HG03439 (cell line): ENCODE measurements around the gene RPS18.
"Not testable (repeated sequence)": the region's sequence is repeated elsewhere in the genome, so short reads cannot be mapped to it uniquely, and the experiment has no call there.

Source experiments
- ATAC-seq: cut with Tn5 transposase; IDR thresholded peaks from one replicate; pipeline ENCODE4 v1.9.1; 2021; ENCODE audit warnings: mild to moderate bottlenecking, moderate library complexity; ENCODE audit not compliant: unreplicated experiment

RPS18 gene

DNA sequence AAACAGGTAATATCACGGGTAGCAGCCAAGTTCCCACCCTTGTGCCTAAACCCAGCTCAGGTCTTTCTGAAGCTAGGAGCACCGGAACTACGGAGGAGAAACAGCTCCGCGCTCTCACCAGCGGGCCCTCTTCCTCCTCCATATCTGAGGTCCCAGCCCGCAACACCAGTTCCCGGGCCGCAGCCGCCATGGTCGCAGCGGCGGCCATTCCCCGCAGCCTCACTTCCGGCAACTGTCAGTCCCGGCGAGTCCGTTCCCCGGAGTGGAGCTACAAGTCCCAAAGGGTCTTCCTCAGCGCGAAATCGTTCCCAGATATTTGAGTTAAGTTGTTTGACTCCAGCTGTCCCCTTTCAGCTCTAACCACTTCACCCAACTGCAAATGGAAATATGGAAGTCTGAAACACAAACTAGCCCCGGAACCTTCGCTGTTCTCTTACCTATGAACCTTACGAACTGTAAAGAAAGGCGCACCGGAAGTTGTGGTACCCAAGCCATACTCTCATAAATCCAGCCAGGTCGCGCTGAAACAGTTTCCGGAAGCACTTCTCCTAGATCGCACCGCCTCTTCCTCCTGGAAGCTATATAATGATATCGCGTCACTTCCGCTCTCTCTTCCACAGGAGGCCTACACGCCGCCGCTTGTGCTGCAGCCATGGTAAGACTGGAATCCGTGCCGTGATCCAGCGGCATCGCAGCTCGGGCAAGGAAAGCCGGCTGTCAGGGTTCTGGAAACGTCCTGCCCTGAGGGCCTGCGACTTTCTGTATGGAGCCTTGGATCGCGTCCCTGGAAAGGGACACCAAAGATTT, at the start of gene RPS18, which contains the start of gene VPS52:
Gene RPS18, plus strand, starts transcription at position 608 of the 807 bp plus-strand sequence. Its CDS starts 45 bp downstream, at position 653.
Gene VPS52, minus strand, starts transcription at position 409 of the 807 bp plus-strand sequence. Its CDS starts 201 bp downstream, at position 208.
- peak; percentile 83 for ATAC-seq

DNA sequence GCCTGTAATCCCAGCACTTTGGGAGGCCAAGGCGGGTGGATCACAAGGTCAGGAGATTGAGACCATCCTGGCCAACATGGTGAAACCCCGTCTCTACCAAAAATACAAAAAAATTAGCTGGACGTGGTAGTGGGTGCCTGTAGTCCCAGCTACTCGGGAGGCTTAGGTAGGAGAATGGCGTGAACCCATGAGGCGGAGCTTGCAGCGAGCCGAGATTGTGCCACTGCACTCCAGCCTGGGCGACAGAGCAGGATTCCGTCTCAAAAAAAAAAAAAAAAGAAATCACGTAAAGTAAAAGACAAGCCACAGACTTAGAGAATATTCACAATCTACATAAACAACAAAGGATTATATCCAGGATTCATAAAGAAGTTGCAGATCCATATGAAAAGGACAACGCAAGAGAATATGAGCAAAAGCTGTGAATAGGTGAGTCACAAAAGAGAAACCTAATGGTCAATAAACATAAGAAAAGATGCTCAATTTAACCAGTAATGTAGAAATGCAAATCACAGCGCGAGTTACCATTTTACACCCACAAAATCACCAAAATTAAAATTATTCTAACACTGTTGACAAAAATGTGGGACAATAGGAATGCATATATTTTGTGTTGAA, 45.3 kb upstream of the RPS18 start:
- not testable (repeated sequence) for ATAC-seq

DNA sequence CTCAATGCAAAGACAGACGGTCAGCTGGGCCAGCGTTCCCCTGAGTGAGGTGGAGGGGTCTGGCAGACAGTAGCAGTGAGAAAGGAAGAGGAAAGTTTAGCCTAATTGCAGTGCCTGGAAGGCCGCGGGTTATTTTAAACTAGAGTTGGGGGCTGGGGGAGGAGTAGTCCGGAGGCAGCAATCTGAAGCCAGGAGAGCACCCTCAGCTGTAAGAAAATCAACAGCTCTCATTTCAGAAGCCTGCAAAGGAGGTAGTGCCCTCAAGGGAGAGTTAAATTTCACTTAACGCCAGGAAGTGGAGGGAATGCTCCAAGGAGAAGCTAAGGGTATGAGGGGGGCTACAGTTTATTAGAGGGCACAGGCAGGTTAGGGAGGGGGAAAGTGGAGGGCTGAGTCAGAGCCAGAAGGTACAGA, 36.6 kb upstream of the RPS18 start:
- no peak for ATAC-seq

DNA sequence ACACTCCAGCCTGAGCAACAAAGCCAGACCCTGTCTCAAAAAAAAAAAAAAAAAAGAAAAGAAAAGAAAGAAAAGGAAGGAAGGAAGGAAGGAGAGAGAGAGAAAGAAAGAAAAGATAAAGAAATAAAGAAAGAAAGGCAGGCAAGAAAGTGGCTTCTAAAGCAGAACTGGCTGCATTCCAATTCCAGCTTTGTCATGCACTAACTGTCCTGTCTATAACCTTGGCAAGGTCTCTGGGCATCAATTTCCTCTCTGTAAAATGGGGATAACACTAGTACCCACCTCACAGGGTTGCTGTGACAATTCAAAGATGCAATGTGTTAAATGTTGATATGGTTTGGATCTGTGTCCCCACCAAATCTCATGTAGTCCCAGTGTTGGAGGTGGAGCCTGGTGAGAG, 35.5 kb upstream of the RPS18 start:
- no peak for ATAC-seq

DNA sequence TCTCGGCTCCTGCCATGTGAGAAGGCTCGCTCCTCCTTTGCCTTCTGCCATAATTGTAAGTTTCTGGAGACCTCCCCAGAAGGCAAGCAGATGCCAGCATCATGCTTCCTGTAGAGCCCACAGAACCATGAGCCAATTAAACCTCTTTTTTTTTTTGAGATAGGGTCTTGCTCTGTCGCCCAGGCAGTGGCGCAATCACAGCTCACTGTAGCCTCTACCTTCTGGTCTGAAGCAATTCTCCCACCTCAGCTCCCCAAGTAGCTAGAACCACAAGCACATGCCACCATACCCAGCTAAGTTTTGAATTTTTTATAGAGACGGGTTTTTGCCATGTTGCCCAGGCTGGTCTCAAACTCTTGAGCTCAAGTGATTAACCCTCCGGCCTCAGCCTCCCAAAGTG, 35.0 kb upstream of the RPS18 start:
- ATAC-seq, result no peak

DNA sequence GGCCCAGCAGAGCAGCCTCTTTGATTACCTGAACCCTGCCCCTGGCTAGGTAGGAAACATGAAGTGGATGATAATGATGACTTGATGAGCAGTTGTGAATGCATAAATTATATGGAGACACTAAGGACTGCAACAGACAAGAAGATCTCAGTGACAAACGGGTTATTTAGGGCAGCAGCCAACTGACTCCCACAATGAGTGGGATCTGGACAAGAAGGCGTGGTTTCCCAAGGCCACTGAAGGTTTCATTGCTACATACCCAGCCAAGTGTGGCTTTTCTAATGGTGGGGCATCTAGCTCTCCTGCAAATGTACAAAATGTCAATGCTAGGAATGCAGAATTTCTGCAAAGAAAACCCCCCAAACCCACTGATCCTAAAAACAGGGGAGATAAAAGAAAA, 34.1 kb upstream of the RPS18 start:
- no peak for ATAC-seq

DNA sequence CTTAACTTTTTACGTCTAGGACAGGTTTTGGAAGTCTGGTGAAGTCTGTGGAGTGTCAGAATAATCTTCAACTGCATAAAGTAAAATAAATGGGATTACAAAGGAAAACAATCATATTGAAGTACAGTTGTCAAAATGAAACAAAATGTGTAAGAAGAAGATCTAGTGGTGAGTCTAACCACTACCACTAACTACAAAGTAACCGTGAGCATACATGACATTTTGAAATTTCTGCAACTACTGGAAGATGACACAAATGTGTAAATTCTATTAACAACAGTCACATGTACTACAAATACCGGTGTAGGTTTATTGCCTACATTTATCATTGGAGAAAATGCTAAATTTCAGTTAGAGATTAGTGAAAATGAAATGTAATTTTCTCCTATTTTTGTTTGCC, 29.9 kb upstream of the RPS18 start:
- ATAC-seq, result no peak

DNA sequence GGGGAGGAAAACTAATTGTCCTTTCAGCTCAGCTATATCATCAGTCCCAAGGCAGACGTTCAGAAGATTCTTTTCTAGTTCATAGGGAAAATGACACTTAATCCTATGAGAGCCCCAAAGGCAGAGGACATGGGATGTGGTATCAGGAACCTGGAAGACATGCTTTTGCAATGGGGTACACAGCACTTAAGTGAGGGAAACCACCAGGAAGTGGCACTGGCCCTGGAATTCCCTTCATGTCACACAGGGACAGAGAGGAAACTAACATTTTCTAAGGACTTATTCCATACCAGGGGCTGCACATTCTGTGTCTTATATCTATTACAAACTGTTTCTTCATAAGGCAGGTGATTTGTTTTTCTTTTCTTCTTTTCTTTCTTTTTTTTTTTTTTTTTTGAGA, 28.4 kb upstream of the RPS18 start:
- no peak for ATAC-seq

DNA sequence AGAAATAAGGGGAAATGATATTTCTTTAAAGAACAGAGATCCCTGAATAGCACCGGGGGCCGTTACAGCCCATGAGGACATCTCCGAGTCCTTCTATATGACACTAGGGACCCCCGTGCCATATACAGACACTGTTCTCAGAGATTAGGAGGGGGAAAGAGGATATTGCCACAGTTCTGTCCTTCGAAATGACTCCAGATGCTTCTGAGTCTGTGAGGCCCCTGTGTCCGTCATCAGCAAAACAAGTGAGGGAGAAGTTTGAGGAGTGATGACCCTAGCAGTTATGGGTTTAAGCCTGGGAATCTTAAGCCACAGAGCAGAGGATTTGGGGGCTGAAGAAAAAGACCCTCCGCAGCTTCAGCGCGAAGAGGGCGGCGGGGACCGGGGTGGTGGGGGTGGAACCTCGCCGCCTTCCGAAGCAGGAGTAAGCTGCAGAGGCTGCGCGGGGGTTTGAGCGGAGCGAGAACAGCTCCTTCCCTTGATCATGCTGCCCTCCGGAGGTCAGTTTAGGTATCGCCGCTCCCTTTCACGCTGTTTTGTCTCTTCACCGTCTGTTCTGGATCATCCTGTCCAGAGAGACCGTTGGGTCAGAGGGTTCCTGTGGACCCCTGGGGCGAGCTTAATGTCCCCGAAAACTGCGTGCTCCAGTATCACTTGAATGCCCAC, 23.8 kb upstream of the RPS18 start:
- ATAC-seq, result peak; percentile 39

DNA sequence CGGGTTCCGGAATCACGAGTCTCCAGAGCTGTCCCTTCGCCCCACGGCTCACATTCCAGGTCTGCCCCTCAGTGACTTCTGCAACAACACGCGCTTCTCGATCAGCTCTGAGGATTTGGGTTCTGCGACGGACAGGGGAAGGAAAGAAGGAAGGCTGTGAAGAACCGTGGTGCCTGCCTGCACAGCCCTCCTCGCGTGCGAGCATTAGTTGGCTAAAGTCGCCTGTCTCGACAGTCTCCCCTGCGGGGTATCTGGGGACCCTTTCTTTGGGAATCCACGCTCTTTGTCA, 23.3 kb upstream of the RPS18 start:
- ATAC-seq, result peak; percentile 4

DNA sequence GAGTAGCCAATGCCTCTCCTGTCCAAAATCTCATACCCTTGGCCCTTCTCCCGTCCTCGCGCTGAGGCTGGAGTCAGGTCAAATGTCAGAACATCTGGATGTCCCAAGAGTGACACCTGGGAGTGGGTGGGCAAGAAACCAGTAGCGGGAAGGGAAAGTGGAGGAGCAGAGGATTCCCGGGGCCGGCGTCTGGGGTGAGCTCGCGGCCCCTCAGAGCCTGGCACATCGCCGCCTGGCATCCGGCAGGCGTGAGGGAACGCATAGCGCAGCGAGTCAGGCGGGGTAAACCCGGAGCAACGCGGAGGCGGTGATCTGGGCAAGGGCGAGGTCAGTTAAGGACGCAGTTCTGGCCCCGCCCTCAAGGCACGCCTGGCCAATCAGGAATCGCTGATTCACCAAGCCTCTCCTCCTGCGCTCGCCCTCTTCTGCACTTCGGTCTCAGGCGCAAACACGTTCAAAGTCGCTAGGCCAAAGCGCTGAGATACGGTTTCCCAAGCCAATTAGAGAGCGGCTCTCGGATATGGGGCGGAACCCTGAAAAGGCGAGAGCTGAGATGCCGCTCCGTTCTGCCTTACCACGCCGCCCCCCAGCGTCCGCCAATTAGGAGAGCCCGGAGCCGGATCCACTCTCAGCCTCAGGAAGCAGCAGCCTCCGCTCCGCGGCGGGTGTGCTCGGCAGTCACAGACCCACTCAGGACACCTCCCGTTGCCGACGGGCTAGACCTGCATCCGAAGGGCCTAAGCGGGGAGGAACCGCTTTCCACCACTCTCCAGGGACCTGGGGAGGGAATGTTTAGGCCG, 22.7 kb upstream of the RPS18 start:
- peak; percentile 84 for ATAC-seq

DNA sequence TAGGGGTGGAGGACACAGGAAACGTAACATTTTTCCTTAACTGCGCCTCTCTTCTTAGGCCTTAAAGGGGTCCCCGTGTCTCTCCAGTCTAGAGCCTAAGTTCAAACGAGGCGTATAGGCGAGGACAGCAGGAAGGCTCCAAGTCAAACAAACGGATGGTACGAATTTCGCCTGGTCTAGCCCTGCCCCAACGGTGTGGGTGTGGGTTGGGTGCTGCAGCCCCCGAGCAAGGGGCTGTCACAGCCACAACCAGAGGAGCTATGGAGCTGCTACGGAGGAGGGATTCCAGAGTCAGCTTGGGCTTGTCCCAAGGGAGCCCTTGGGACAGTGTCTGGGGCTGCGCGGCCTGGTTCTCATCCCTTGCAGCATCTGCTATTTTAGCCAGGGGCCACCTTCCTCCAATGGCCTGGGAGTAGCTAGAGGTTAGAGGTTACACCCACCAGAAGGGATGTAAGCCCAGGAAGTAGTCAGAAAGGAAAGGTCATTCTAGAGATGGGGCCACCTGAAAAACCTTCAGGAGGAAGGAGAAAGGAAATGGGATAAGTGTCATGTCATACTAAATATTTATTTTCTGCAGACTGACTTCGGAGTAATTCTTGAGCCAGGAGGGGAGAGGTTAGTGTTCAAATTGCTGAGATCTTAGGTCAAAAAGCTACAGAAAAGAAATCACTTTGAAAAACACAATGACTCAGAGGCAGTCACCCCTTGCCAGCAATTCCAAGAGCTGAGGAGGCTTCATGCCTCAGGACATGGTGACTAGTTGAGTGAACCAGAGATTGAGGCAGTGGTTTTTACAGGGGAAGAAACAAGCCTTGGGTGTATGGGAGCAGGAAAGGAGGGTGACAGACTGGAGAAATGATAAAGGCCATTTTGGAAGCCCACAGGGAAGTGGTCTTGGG, 21.9 kb upstream of the RPS18 start:
- ATAC-seq, result no peak

DNA sequence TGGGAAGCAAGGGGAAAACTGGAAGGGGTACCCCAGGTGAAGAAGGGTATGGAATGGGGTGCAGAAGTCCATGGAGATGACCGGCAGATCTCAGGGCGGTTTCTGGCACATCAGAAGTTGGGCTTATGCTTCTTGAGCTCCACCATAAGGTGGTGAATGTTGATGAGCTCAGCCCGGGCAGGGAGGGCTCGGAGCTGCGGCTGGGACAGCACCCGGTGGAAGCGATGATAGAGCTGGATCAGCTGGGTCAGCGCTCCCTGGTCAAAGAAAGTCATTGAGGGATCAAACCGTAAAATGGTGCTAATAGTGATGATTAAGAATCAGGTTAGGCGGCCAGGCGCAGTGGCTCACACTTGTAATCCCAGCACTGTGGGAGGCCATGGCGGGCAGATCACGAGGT, 21.1 kb upstream of the RPS18 start:
- no peak for ATAC-seq

DNA sequence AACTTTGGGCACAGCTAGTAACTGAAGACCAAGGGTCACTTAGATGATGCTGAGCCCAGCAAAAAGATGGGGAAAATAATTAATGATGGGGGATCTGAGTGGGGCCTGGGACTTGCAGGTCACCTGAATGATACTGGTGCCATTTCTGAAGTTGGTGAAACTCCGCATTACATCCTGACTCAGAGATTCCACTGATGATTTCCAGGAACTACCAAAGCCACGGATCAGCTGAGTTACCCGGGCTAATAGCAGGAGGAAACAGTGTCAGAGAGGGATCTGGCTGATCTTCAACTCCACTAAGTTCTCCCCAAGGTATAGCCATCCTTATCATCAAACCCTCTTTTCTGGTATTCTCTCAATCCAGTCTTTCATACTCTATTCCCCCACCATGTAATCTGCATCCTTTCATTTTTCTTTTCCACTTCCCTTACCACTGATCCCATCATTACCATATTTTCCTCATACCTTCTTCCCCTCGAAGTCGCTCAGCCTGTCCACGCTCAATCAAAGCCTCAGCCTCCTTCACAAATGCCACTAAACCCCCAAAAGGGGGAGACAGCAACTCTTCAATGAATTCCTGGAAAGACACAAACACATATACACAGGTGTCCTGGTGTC, 20.4 kb upstream of the RPS18 start:
- no peak for ATAC-seq

DNA sequence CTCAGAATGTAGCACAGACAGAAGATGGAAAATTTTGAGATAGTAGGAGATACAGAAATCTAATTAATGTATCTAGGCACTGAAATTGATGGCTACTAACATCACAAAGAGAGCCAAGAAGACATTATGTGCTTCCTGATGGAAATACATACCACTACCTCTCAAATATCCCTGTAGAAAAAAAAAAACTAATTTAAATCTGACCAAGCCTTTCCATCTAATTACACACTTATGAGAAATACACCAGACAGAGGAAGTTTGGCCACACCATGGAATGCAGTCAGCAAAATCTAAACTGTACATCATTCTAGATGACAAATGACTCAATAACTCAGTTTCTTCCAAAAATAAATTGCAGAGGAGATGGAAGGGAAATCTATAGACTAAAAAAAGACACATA, 19.1 kb upstream of the RPS18 start:
- no peak for ATAC-seq

DNA sequence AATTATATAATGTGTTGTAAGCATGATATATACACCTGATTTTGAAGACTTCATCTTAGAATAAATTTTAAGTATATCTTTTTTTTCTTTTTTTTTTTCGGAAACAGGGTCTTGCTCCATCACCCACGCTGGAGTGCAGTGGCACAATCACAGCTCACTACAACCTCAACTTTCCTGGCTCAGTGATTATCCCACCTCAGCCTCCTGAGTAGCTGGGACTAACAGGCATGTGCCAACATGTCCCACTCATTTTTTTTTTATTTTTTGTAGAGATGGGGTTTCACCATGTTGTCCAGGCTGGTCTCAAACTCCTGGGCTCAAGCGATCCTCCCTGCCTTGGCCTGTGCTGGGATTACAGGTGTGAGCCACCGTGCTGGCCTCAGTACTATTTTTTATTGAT, 17.3 kb upstream of the RPS18 start:
- ATAC-seq, result no peak

DNA sequence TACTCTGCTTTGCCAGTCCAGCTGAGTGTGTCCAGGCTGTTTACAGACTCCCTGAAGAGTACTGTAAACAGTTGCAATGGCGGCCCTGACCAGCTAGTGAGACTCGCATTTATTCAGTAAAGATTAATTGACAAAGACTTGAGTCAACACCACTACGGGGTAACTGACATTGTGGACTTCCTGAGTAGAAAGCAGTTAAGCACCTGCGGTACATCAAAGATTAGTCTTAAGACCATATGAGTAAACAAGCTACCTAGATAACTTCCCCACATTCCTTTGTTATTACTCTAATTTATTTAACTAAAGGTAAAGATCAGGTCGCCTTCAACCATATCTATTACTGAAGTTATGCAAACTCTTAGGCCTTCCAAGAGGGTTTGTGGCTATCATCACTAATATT, 12.8 kb upstream of the RPS18 start:
- no peak for ATAC-seq

DNA sequence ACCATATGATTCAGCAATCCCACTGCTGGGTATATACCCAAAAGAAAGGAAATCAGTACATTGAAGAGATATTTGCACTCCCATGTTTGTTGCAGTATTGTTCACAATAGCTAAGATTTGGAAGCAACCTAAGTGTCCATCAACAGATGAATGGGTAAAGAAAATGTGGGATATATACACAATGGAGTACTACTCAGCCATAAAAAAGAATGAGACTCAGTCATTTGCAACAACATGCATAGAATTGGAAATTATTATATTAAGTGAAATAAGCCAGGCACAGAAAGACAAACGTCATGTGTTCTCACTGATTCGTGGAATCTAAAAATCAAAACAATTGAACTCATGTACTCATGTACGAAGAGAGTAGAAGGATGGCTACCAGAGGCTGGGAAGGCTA, 9.4 kb upstream of the RPS18 start:
- ATAC-seq, result not testable (repeated sequence)

DNA sequence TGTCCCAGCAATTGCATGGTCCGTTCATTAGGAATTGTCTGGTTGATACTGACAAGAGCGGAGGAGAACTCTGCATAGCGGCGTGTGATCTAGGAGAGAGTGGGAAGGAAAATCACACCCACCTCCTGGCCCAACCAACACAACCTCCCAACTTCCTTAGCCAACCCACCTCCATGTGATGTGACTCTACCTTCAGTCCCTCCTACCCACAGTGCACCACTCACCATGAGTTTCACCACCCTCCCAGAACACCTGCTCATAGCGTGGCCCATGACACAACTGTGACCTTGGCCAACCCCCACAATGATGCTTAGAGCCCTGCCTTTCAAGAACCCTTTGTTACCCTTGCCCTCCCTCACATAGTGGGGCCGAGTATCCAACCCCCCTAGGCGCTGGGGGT, 7.9 kb upstream of the RPS18 start:
- ATAC-seq, result no peak

DNA sequence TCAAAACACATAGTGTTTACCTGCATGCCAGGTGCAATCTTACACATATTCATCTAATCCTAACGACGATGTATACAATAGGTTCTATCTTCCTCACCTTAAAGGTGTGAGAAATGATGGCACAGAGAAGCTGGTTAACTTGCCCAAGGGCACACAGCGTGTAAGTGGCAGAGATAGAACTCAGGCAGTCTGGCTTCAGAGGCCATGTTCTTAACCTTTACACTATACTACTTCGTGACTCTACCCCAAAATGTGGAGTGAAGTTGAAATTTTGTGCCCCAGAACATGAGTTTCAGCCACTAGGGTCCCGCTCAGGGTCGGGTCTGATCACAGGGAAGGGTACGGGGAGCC, 783 bp upstream of the RPS18 start:
- ATAC-seq, result no peak
